Neural progenitor cell (in vitro differentiated cells): ENCODE data around the gene NXPE4. TPM values are rescaled to one million over a fixed set of nuclear protein-coding genes. Genes with fewer than 3 reads are reported as not detected.

Experiments
- DNase-seq: peaks from one replicate; pipeline ENCODE4 v3.0.0-alpha.2; 2016; ENCODE audit warnings: low spot score
- H2AFZ ChIP-seq: fragments of 200-600 bp; sonication (generic); replicated peaks from 2 replicates; pipeline ENCODE4 v1.6.1; 2016; ENCODE audit warnings: antibody characterized with exemption
- H3F3A ChIP-seq: fragments of 200-600 bp; sonication (generic); 2 replicates; pipeline ENCODE4 v1.6.1; 2016; ENCODE audit warnings: antibody characterized with exemption, low read depth
- H3K27ac ChIP-seq: fragments of 200-600 bp; sonication (generic); 2 replicates; pipeline ENCODE4 v1.5.1; 2016; ENCODE audit warnings: mild to moderate bottlenecking
- H3K27me3 ChIP-seq: fragments of 200-600 bp; sonication (generic); 2 replicates; pipeline ENCODE4 v1.6.1; 2016; ENCODE audit warnings: mild to moderate bottlenecking, moderate library complexity
- H3K36me3 ChIP-seq: fragments of 200-600 bp; sonication (generic); 2 replicates; pipeline ENCODE4 v1.5.1; 2016
- H3K4me1 ChIP-seq: fragments of 200-600 bp; sonication (generic); 2 replicates; pipeline ENCODE4 v1.6.1; 2016; ENCODE audit warnings: mixed run types
- H3K4me2 ChIP-seq: fragments of 200-600 bp; sonication (generic); 2 replicates; pipeline ENCODE4 v1.6.1; 2016
- H3K4me3 ChIP-seq: fragments of 200-600 bp; sonication (generic); 2 replicates; pipeline ENCODE4 v1.5.1; 2016
- H3K79me2 ChIP-seq: fragments of 200-600 bp; sonication (generic); 2 replicates; pipeline ENCODE4 v1.6.1; 2016; ENCODE audit warnings: low read depth
- H3K9ac ChIP-seq: fragments of 200-600 bp; sonication (generic); 2 replicates; pipeline ENCODE4 v1.6.1; 2016
- H3K9me3 ChIP-seq: fragments of 200-600 bp; sonication (generic); 2 replicates; pipeline ENCODE4 v1.5.1; 2016; ENCODE audit warnings: low read depth
- H4K20me1 ChIP-seq: fragments of 200-600 bp; sonication (generic); 2 replicates; pipeline ENCODE4 v1.6.1; 2016; ENCODE audit warnings: low read depth
- H3K27ac Mint-ChIP-seq: 3 replicates; pipeline ENCODE4 v1.8.0; 2021; ENCODE audit warnings: mixed read lengths
- H3K27me3 Mint-ChIP-seq: 2 replicates; pipeline ENCODE4 v1.8.0; 2022; ENCODE audit warnings: low read depth, mild to moderate bottlenecking, inconsistent platforms, moderate library complexity, mixed read lengths; ENCODE audit not compliant: insufficient read depth
- H3K36me3 Mint-ChIP-seq: 3 replicates; pipeline ENCODE4 v1.8.0; 2021; ENCODE audit warnings: mixed read lengths
- H3K4me1 Mint-ChIP-seq: 3 replicates; pipeline ENCODE4 v1.8.0; 2021; ENCODE audit warnings: mixed read lengths
- H3K4me3 Mint-ChIP-seq: 3 replicates; pipeline ENCODE4 v1.8.0; 2021; ENCODE audit warnings: mild to moderate bottlenecking, moderate library complexity, mixed read lengths
- H3K9me3 Mint-ChIP-seq: 3 replicates; pipeline ENCODE4 v1.8.0; 2020; ENCODE audit warnings: mixed read lengths
- EZH2 ChIP-seq: fragments of 200-600 bp; sonication (generic); IDR thresholded peaks from 2 replicates; pipeline ENCODE4 v1.6.1; 2017; ENCODE audit warnings: antibody characterized with exemption, mild to moderate bottlenecking, moderate library complexity
- EZH2phosphoT487 ChIP-seq: fragments of 200-600 bp; sonication (generic); IDR thresholded peaks from 2 replicates; pipeline ENCODE4 v1.6.1; 2017; ENCODE audit warnings: antibody characterized with exemption
- total RNA-seq: library from RNA; depleted of rRNA; stranded (reverse); fragments of >200 nt; gene quantifications from 2 replicates; pipeline ENCODE4 v1.2.3, GENCODE V29; 2015; ENCODE audit warnings: low replicate concordance
- TF ChIP-seq, protein P1 (sequence below): fragments of 200-600 bp; sonication (generic); IDR thresholded peaks from 2 replicates; pipeline ENCODE4 v1.5.1; 2017; ENCODE audit warnings: antibody characterized with exemption, mild to moderate bottlenecking

NXPE4 gene
- total RNA-seq, 1 donor from 2014 or later, result not detected

DNA sequence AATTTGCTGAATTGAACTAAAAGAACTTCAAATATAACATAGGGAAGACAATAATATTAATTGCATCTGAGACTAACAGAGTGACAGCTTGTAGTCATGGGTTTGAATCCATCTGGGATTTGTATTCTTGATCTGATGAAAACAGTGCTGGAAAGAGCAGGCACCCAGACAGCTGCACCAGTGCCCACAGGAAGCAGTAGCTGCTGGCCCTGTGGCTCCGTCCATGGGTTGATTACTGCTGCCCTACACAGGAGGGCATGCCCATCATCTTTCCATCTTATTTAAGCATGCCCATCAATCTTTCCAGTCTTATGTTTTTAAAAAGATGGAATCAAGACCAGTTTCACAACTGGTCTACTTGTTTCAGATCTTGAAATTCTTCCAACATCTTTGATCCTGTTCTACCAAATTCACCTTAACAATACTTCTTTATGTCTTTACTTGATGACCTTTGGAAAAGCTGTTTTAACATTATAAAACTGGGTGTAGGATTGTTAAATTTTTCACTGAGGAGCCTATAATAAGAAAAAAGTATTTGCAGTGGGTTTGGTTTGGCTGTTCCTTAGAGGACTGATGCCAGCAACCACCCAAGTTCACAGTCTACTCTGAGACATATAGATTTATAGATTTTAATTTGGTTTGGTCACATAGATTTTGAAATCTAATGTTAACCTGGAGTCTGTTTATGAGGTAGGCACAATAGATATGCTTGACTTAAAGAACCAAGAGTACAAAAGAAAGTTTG is 761 bp upstream of the NXPE4 start:
- Histone ChIP-seq H3K36me3 (no peaks in the 10 kb centered on the region), H3K79me2 (no peaks in the 10 kb centered on the region), H3F3A (no peaks in the 10 kb centered on the region), H3K9ac (no peak overlapping the region), H3K4me2 (no peak overlapping the region), H4K20me1 (no peaks in the 10 kb centered on the region), H3K9me3 (no peaks in the 10 kb centered on the region), H3K27me3 (no peaks in the 10 kb centered on the region), H2AFZ (no peak overlapping the region), H3K4me3 (no peak overlapping the region), H3K27ac (no peak overlapping the region), H3K4me1 (no peaks in the 10 kb centered on the region)
- no peak for DNase-seq
- Mint-ChIP-seq H3K36me3 (no peaks in the 10 kb centered on the region), H3K27ac (no peak overlapping the region), H3K4me3 (no peak overlapping the region), H3K27me3 (peaks cover 2% of the 10 kb centered on the region), H3K9me3 (no peaks in the 10 kb centered on the region), H3K4me1 (no peaks in the 10 kb centered on the region)
- TF ChIP-seq EZH2 (no peak), EZH2phosphoT487 (no peak)
- TF ChIP-seq, protein P1, sequence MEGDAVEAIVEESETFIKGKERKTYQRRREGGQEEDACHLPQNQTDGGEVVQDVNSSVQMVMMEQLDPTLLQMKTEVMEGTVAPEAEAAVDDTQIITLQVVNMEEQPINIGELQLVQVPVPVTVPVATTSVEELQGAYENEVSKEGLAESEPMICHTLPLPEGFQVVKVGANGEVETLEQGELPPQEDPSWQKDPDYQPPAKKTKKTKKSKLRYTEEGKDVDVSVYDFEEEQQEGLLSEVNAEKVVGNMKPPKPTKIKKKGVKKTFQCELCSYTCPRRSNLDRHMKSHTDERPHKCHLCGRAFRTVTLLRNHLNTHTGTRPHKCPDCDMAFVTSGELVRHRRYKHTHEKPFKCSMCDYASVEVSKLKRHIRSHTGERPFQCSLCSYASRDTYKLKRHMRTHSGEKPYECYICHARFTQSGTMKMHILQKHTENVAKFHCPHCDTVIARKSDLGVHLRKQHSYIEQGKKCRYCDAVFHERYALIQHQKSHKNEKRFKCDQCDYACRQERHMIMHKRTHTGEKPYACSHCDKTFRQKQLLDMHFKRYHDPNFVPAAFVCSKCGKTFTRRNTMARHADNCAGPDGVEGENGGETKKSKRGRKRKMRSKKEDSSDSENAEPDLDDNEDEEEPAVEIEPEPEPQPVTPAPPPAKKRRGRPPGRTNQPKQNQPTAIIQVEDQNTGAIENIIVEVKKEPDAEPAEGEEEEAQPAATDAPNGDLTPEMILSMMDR, result no peak

DNA sequence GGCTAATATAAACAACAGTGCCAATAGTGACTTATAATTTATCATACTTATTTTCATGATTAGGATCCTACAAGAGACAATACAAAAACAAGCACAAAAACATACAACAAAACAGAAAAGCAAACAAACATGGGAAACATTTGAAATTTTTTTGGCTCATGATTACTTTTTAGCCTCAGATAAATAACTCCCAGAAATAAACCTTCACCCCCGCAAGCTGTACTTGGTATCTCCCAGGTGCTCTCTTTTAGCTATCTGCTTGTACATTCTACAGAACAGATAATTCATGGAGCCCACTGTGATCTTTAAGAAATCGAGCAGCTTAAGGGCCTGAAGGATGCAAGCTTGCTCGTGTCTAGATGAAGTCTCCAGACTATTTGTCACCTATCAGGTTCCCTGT is 883 bp downstream of the NXPE4 start:
- Histone ChIP-seq H3K36me3 (no peaks in the 10 kb centered on the region), H3K9ac (no peak overlapping the region), H3K27ac (no peak overlapping the region), H3F3A (no peaks in the 10 kb centered on the region), H4K20me1 (no peaks in the 10 kb centered on the region), H3K4me3 (no peak overlapping the region), H3K4me1 (no peaks in the 10 kb centered on the region), H3K27me3 (no peaks in the 10 kb centered on the region), H3K79me2 (no peaks in the 10 kb centered on the region), H2AFZ (no peak overlapping the region), H3K9me3 (no peaks in the 10 kb centered on the region), H3K4me2 (no peak overlapping the region)
- Mint-ChIP-seq H3K9me3 (no peaks in the 10 kb centered on the region), H3K4me3 (no peak overlapping the region), H3K4me1 (no peaks in the 10 kb centered on the region), H3K36me3 (no peaks in the 10 kb centered on the region), H3K27ac (no peak overlapping the region), H3K27me3 (peaks cover 1% of the 10 kb centered on the region)
- TF ChIP-seq EZH2 (no peak), EZH2phosphoT487 (no peak)
- TF ChIP-seq, protein P1, result no peak
- no peak for DNase-seq

DNA sequence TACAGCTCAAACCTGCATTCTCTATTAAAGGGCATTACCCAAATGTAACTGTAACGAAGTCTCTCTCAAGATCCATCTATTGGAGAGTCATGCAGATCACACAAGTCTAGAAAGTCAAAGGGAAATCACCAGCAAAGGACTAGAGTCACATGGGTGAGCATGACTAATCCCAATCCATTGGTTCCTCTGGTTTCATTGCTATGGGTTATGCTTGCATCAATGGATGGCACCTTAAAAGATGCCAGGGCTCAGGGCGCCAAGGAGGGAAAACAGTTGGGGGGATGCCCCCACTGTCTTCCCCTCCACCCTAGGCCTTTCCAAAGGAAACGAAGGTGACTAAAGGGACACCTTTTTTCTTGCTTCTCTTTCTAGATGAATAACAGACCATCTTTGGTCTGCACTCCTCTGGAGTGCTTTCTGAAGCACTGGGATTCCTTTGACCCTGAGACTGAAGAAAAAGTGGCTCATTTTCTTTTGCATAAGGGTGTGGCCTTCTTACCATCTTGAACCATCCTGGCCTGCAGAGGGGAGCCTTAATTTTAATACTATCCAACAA is 8.1 kb downstream of the NXPE4 start:
- H3K9ac ChIP-seq, result no peak overlapping the region
- no peaks in the 10 kb centered on the region for H3K36me3 ChIP-seq
- no peak overlapping the region for H3K4me3 ChIP-seq
- H4K20me1 ChIP-seq, result no peaks in the 10 kb centered on the region
- peaks cover 13% of the 10 kb centered on the region for H3K9me3 ChIP-seq
- no peak for DNase-seq
- Mint-ChIP-seq H3K4me3 (no peak overlapping the region), H3K27ac (no peak overlapping the region), H3K36me3 (peaks cover 2% of the 10 kb centered on the region), H3K9me3 (peaks cover 22% of the 10 kb centered on the region), H3K27me3 (no peaks in the 10 kb centered on the region), H3K4me1 (no peaks in the 10 kb centered on the region)
- no peak overlapping the region for H2AFZ ChIP-seq
- H3K79me2 ChIP-seq, result no peaks in the 10 kb centered on the region
- no peaks in the 10 kb centered on the region for H3F3A ChIP-seq
- H3K27me3 ChIP-seq, result no peaks in the 10 kb centered on the region
- H3K4me1 ChIP-seq, result no peaks in the 10 kb centered on the region
- H3K27ac ChIP-seq, result no peak overlapping the region
- H3K4me2 ChIP-seq, result no peak overlapping the region
- TF ChIP-seq EZH2, result no peak
- TF ChIP-seq, protein P1, result no peak
- no peak for TF ChIP-seq EZH2phosphoT487
